ENCODE results near the gene MACROD1.

MACROD1 gene

GRCh38 chr11:64015935-64016845, 149.7 kb downstream of the MACROD1 start:
- peaks cover 6% of the 10 kb centered on the region; the same call in 1 of the 2 replicates for H3K4me1 ChIP-seq (ENCODE audit: insufficient read depth, low read length)

DNA sequence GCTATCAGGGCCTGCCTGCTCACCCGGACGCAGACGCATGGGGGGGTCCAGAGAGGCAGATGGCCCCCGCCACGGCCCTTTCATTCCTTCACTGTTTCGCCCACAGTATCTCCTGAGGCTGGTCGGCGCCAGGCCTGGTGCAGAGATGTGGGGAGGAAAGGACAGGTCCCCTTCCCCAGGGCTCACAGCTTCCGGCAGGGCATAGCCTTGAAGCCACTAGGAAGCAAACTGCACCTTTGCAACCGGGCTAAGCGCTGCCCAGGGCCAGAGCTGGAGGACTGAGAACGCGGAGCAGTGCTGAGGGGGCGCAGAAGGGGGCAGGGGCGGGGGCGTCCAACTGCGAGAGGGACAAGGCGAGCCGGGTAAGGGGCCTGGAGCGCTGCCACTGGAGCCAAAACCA, 150.4 kb downstream of the MACROD1 start:
- no peak overlapping the region for H3K9ac ChIP-seq (ENCODE audit: low read depth, low read length)
- H3K9me3 ChIP-seq (ENCODE audit: control insufficient read depth, insufficient read depth, low read length), result no peaks in the 10 kb centered on the region
- no peaks in the 10 kb centered on the region; the same call in 1 of the 2 replicates for H3K4me1 ChIP-seq (ENCODE audit: insufficient read depth, low read length)
- H3K36me3 ChIP-seq (ENCODE audit: insufficient read depth, low read length), result no peaks in the 10 kb centered on the region

More at GRCh38 chr11:64015935-64016845, 149.7 kb downstream of the MACROD1 start:
- Histone ChIP-seq H3K36me3 (ENCODE audit: insufficient read depth, low read length) (no peaks in the 10 kb centered on the region), H3K9me3 (ENCODE audit: control insufficient read depth, insufficient read depth, low read length) (no peaks in the 10 kb centered on the region), H3K9ac (ENCODE audit: low read depth, low read length) (no peak overlapping the region)

GRCh38 chr11:64014356-64014755, 151.6 kb downstream of the MACROD1 start:
- no peaks in the 10 kb centered on the region for H3K4me1 ChIP-seq (ENCODE audit: insufficient read depth, low read length)
- no peak overlapping the region for H3K9ac ChIP-seq (ENCODE audit: low read depth, low read length)
- H3K9me3 ChIP-seq (ENCODE audit: control insufficient read depth, insufficient read depth, low read length), result no peaks in the 10 kb centered on the region
- H3K36me3 ChIP-seq (ENCODE audit: insufficient read depth, low read length), result no peaks in the 10 kb centered on the region

DNA sequence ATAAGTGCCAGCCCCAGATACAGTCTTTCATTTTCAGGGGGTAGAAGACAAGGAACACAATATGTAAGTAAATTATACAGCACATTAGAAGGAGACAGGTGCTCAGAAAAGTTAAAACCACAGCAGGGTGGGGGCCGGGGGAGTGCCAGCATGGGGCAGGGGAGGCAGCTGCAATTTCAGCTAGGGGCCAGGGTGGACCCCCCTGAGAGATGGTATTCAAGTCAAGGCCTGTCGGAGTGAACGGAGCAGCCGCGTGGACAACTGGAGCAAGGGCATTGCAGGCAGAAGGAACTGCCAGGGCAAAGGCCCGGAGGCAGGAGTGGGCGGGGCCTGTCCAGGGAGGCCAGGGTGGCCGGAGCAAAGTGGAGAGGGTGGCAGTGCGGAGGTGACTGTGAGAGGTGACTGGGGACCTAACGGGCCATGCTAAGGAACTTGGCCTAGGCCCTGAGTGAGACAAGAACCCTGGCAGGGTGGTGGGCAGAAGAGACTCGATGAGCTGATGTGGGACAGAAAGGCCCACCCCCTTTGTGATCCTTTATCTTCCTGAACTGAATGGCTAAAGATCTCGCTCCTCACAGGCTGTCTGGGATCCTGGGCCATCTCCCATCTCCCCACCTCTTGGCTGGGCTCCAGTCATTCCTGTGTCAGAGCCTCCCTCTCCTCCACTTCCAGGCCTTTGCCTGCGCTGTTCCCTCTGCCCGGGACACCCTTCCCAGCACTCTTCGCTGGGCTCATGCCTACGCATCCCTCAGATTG, 152.6 kb downstream of the MACROD1 start:
- no peaks in the 10 kb centered on the region for H3K9me3 ChIP-seq (ENCODE audit: control insufficient read depth, insufficient read depth, low read length)
- H3K4me1 ChIP-seq (ENCODE audit: insufficient read depth, low read length), result no peaks in the 10 kb centered on the region
- H3K9ac ChIP-seq (ENCODE audit: low read depth, low read length), result no peak overlapping the region
- no peaks in the 10 kb centered on the region for H3K36me3 ChIP-seq (ENCODE audit: insufficient read depth, low read length)

DNA sequence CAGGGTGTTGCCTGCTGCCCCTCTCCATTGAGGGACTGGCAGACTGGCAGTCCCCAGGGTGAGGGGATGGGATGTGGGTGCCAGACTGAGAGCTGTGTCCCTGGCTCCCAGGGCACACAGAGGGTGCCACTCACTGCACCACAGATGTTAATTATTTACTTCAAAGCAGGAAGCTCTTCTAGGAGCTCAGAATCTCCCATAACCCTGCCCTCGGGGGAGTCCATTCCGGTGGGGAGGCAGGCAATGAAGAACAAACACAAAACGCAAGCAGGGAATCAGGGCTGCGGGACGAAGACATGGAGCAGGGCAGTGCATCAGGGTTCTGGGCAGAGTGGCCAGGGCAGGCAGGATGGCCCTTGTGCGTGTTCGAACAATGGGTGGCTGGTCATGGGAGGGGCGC, 154.5 kb downstream of the MACROD1 start:
- Histone ChIP-seq H3K4me1 (ENCODE audit: insufficient read depth, low read length) (no peaks in the 10 kb centered on the region), H3K9ac (ENCODE audit: low read depth, low read length) (no peak overlapping the region), H3K9me3 (ENCODE audit: control insufficient read depth, insufficient read depth, low read length) (no peaks in the 10 kb centered on the region), H3K36me3 (ENCODE audit: insufficient read depth, low read length) (no peaks in the 10 kb centered on the region)

DNA sequence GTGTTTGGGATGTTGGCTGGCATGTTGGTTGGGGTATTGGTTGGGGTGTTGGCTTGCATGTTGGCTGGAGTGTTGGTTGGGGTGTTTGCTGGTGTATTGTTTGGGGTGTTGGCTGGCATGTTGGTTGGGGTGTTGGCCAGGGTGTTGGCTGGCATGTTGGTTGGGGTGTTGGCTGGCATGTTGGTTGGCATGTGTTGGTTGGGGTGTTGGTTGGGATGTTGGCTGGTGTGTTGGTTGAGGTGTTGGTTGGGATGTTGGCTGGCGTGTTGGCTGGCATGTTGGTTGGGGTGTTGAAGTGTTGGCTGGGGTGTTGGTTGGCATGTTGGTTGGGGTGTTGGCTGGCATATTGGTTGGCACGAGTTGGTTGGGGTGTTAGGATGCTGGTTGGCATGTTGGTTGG, 155.1 kb downstream of the MACROD1 start:
- no peaks in the 10 kb centered on the region for H3K36me3 ChIP-seq (ENCODE audit: insufficient read depth, low read length)
- no peaks in the 10 kb centered on the region for H3K4me1 ChIP-seq (ENCODE audit: insufficient read depth, low read length)
- no peaks in the 10 kb centered on the region for H3K9me3 ChIP-seq (ENCODE audit: control insufficient read depth, insufficient read depth, low read length)
- H3K9ac ChIP-seq (ENCODE audit: low read depth, low read length), result no peak overlapping the region

GRCh38 chr11:64009710-64010109, 156.2 kb downstream of the MACROD1 start:
- no peak overlapping the region for H3K9ac ChIP-seq (ENCODE audit: low read depth, low read length)
- no peaks in the 10 kb centered on the region for H3K9me3 ChIP-seq (ENCODE audit: control insufficient read depth, insufficient read depth, low read length)
- no peaks in the 10 kb centered on the region for H3K36me3 ChIP-seq (ENCODE audit: insufficient read depth, low read length)
- no peaks in the 10 kb centered on the region for H3K4me1 ChIP-seq (ENCODE audit: insufficient read depth, low read length)

GRCh38 chr11:64008914-64009633, 156.8 kb downstream of the MACROD1 start:
- Histone ChIP-seq H3K36me3 (ENCODE audit: insufficient read depth, low read length) (no peaks in the 10 kb centered on the region), H3K9ac (ENCODE audit: low read depth, low read length) (no peak overlapping the region), H3K9me3 (ENCODE audit: control insufficient read depth, insufficient read depth, low read length) (no peaks in the 10 kb centered on the region), H3K4me1 (ENCODE audit: insufficient read depth, low read length) (0 out of 2 replicates have a peak, but pooled peaks cover 4% of the 10 kb centered on the region)

DNA sequence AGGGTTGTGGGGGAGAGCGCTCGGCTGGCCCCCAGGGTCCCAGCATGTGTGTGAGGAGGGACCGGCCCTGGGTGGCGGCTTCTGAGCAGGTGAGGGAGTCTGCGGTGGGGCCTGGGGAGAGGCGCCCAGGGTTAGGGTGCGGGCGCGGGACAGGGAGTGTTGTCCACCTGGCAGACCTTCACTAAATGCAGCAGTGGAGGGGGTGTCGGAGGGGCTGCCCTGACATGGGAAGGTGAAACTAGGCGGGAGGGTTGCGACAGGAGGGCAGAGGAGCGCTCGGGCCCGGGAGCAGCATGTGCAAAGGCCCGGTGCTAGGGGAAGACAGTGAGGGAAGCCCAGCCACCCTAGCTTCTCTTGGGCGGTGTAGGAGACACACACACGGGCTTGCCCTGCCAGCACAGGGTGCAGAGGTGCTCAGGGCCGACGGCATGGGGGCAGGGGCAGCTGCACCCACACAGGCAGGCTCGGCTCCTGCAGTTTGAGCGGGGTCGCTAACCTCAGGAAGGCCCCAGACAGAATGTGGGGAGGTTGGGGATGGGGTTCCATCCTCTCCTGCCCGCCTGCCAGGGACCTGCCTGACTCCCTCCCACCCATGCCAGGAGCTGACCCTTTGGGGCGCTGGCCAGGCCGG, 157.5 kb downstream of the MACROD1 start:
- Histone ChIP-seq H3K4me1 (ENCODE audit: insufficient read depth, low read length) (0 out of 2 replicates have a peak, but pooled peaks cover 5% of the 10 kb centered on the region), H3K36me3 (ENCODE audit: insufficient read depth, low read length) (no peaks in the 10 kb centered on the region), H3K9ac (ENCODE audit: low read depth, low read length) (peak overlapping the region; percentile 48), H3K9me3 (ENCODE audit: control insufficient read depth, insufficient read depth, low read length) (no peaks in the 10 kb centered on the region)

DNA sequence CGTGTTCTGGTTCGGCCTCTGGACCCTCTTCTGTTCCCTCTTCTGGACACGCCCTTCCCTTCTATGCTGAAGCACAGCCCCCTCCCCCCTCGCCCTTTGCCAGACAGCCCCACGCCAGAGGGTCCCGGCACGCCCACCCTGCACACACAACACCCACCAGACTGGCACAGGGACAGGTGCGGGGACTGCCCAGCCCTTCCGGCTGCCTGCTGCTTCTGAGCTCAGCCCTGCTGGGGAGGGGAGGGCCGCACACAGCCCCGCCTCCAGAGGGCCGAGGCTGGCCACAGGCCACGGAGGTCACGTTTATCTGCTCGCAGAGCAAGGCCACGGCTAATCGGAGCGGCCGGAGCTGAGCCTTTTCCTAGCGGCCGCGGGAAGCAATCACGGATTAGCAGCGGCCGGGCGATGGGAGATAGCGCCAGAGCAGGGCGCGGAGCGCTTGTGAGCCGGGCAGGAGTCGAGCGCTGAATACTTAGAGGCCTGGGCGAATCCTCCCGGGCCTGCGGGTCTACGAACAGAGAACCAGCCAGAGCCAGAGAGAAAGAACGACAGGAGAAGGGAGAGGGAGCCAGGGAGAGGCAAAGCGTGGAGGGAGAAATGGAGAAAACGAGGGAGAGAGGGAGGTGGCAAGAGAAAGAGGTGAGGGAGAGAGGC, 158.2 kb downstream of the MACROD1 start:
- Histone ChIP-seq H3K4me1 (ENCODE audit: insufficient read depth, low read length) (peaks cover 5% of the 10 kb centered on the region; the same call in 1 of the 2 replicates), H3K9me3 (ENCODE audit: control insufficient read depth, insufficient read depth, low read length) (no peaks in the 10 kb centered on the region), H3K36me3 (ENCODE audit: insufficient read depth, low read length) (no peaks in the 10 kb centered on the region), H3K9ac (ENCODE audit: low read depth, low read length) (peak overlapping the region; percentile 48)

DNA sequence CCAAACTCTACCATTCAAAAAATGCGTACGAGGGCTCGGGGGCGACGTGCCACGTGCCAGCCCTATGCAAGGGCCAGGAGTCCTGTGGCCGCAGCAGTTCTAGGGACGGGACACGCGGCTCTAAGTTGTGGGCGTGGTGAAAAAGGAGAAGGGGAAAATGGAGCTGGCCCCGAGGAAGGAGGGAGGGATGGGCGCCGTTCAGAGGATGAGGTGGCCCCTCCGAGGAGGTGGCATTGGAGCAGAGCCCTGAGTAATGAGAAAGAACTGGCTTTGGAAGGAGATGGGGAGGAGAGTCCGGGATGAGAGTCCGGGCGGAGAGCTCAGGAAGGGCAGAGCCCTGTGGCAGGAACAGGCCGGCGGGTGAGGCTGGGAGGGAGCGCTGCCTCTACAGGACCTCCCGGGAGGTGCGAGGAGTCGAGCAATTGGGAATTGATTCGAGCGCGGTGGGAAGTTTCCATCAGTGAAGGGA, 158.7 kb downstream of the MACROD1 start:
- no peaks in the 10 kb centered on the region for H3K36me3 ChIP-seq (ENCODE audit: insufficient read depth, low read length)
- peak overlapping the region; percentile 48 for H3K9ac ChIP-seq (ENCODE audit: low read depth, low read length)
- H3K4me1 ChIP-seq (ENCODE audit: insufficient read depth, low read length), result peaks cover 5% of the 10 kb centered on the region; the same call in 1 of the 2 replicates
- H3K9me3 ChIP-seq (ENCODE audit: control insufficient read depth, insufficient read depth, low read length), result no peaks in the 10 kb centered on the region

DNA sequence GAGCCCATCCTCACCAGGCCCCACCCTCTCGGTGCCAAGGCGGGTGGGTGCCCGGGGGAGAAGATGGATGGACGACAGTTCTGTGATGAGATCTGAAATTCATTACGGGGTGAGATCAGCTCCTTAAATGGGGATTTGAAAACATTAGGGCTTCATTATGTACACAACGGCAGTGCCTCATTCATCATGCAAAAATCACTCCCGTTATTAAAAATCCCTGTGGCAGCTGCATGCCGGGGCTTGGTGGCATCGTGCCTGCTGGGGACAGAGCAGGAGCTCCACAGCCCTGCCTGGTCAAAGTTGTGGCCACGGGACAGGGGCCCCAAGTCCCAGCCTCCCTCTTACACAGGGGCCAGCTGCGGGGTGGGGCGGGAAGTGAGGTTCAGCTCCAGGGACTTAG, 159.5 kb downstream of the MACROD1 start:
- Histone ChIP-seq H3K9ac (ENCODE audit: low read depth, low read length) (no peak overlapping the region), H3K4me1 (ENCODE audit: insufficient read depth, low read length) (peaks cover 5% of the 10 kb centered on the region; the same call in 1 of the 2 replicates), H3K36me3 (ENCODE audit: insufficient read depth, low read length) (no peaks in the 10 kb centered on the region), H3K9me3 (ENCODE audit: control insufficient read depth, insufficient read depth, low read length) (no peaks in the 10 kb centered on the region)

GRCh38 chr11:64005691-64006090, 160.2 kb downstream of the MACROD1 start:
- no peaks in the 10 kb centered on the region for H3K36me3 ChIP-seq (ENCODE audit: insufficient read depth, low read length)
- peaks cover 5% of the 10 kb centered on the region; the same call in 1 of the 2 replicates for H3K4me1 ChIP-seq (ENCODE audit: insufficient read depth, low read length)
- H3K9ac ChIP-seq (ENCODE audit: low read depth, low read length), result no peak overlapping the region
- no peaks in the 10 kb centered on the region for H3K9me3 ChIP-seq (ENCODE audit: control insufficient read depth, insufficient read depth, low read length)

Data from ES-I3 (cell line).